Measurements from ENCODE around the gene AHR. TPM values are rescaled to one million over a fixed set of nuclear protein-coding genes. Genes with fewer than 3 reads are reported as not detected.

Gene AHR
- total and polyA plus RNA-seq, 2 donors (not counting 3 experiments of a cell fraction or from before 2014, with no cell fraction given), result 4.8 to 31.8 TPM

- Histone ChIP-seq H3K27me3 (ENCODE audit: control insufficient read depth in 2 of 2, insufficient read depth in 2 of 2, low read length in 2 of 2) (no peaks in the 10 kb centered on the region), H3K9ac (replicated peaks; ENCODE audit: extremely low read depth, insufficient read depth, low read length) (no peak overlapping the region), H3K4me1 (ENCODE audit: control insufficient read depth, extremely low read depth, insufficient read depth, low read length) (peaks cover 16% of the 10 kb centered on the region), H3K4me3 (replicated peaks in 1 of 3; ENCODE audit: insufficient read depth in 1 of 3, low read depth in 1 of 3, low read length in 3 of 3) (no peak overlapping the region), H3K9me3 (replicated peaks; ENCODE audit: control insufficient read depth, insufficient read depth, low read length) (no peaks in the 10 kb centered on the region), H3K4me2 (ENCODE audit: insufficient read depth, low read length) (no peak overlapping the region), H3K9me1 (replicated peaks; ENCODE audit: control insufficient read depth, extremely low read depth, insufficient read depth, low read length) (no peaks in the 10 kb centered on the region), H3K36me3 (ENCODE audit: control insufficient read depth in 2 of 2, extremely low read depth in 1 of 2, insufficient read depth in 2 of 2, low read length in 2 of 2) (no peaks in the 10 kb centered on the region), H3K27ac (ENCODE audit: insufficient read depth, low read depth, low read length) (no peak overlapping the region), H4K20me1 (replicated peaks; ENCODE audit: control insufficient read depth, extremely low read depth, insufficient read depth, low read length) (no peaks in the 10 kb centered on the region), H3K79me2 (ENCODE audit: control insufficient read depth, insufficient read depth, low read length) (peaks cover 21% of the 10 kb centered on the region), H2AFZ (ENCODE audit: low read depth, low read length) (no peak overlapping the region)
- POLR2A ChIA-PET, result no interaction called here
- BruUV-seq (replicated peaks), result no TSS peak
- DNase-seq (ENCODE audit: low read depth, low spot score) (no peak), FAIRE-seq (no peak)
- no peak for TF ChIP-seq JUN (IDR thresholded peaks at IDR 0.05; ENCODE audit: borderline replicate concordance, insufficient read depth, insufficient read length, low read depth)
- no peak for TF ChIP-seq EZH2 (IDR thresholded peaks at IDR 0.05; ENCODE audit: borderline replicate concordance, low read depth, low read length, severe bottlenecking)
- no peak for TF ChIP-seq POLR2AphosphoS5 (IDR thresholded peaks at IDR 0.05; ENCODE audit: insufficient read depth, low read depth, low read length)
- no peak for TF ChIP-seq FOS (IDR thresholded peaks at IDR 0.05; ENCODE audit: borderline replicate concordance, insufficient read depth, low read length)
- no peak for TF ChIP-seq MAX (IDR thresholded peaks at IDR 0.05; ENCODE audit: insufficient read depth, insufficient read length)
- TF ChIP-seq MYC (IDR thresholded peaks at IDR 0.05; ENCODE audit: low read depth, low read length), result no peak
- TF ChIP-seq, protein P1, sequence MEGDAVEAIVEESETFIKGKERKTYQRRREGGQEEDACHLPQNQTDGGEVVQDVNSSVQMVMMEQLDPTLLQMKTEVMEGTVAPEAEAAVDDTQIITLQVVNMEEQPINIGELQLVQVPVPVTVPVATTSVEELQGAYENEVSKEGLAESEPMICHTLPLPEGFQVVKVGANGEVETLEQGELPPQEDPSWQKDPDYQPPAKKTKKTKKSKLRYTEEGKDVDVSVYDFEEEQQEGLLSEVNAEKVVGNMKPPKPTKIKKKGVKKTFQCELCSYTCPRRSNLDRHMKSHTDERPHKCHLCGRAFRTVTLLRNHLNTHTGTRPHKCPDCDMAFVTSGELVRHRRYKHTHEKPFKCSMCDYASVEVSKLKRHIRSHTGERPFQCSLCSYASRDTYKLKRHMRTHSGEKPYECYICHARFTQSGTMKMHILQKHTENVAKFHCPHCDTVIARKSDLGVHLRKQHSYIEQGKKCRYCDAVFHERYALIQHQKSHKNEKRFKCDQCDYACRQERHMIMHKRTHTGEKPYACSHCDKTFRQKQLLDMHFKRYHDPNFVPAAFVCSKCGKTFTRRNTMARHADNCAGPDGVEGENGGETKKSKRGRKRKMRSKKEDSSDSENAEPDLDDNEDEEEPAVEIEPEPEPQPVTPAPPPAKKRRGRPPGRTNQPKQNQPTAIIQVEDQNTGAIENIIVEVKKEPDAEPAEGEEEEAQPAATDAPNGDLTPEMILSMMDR (IDR thresholded peaks at IDR 0.05; ENCODE audit: extremely low read depth in 1 of 2, insufficient read depth in 1 of 2, low read depth in 1 of 2, low read length in 2 of 2), result no peak
- CTCF ChIA-PET, result no interaction called here
- intact Hi-C loops (cut with micrococcal nuclease), result no loop called here
- dilution Hi-C loops (cut with MboI; ENCODE audit: extremely low pct_ligation_motif_present, low sequenced_read_pairs), result no loop called here
Measured at GRCh38 chr7:17318146-17318545, 19.7 kb downstream of the AHR start.

Data from endothelial cell of umbilical vein (primary cell).